GM12891 (cell line): Measurements from ENCODE around the gene FBXW11.

Source experiments
- POLR2A ChIP-seq: IDR thresholded peaks from 2 replicates; pipeline ENCODE4 v1.6.1; 2011; ENCODE audit warnings: low read depth, low read length, control low read depth
- POLR2AphosphoS5 ChIP-seq: IDR thresholded peaks from 2 replicates; pipeline ENCODE4 v1.6.1; 2011; ENCODE audit warnings: low read depth, low read length, control low read depth

DNA sequence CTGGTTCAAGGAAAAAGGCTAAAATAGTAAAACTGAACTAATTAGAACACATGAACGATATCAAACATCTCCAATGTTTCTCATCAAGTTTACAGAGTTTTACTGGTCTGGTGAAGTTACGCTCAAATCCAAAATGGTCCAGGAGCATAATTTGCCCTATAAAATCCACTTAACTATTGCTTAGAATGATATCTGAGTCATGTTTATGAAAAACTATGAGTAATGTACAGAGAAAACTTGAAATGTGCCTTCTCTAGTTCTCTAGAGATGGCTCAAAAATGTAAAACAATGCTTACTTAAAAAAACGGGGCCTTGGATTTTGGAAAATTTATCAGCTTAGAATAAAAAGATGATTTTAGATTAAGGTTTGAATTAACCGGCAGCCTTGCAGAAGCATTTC is 108.1 kb downstream of the FBXW11 start:
- TF ChIP-seq POLR2AphosphoS5 (no peak), POLR2A (no peak)
